HG02885 (cell line): ENCODE results near the gene GDE1.
A peak's percentile ranks its signal among the peaks of the same experiment; 100 is the strongest.
"Not testable (repeated sequence)": the region's sequence is repeated elsewhere in the genome, so short reads cannot be mapped to it uniquely, and the experiment has no call there.

Experiments
- ATAC-seq: cut with Tn5 transposase; IDR thresholded peaks from one replicate; pipeline ENCODE4 v1.9.1; 2021; ENCODE audit warnings: mild to moderate bottlenecking; ENCODE audit not compliant: unreplicated experiment, poor library complexity

Gene GDE1

GRCh38 chr16:19521471-19522396 is at the start of gene GDE1:
Gene GDE1, minus strand, starts transcription at chr16:19522098. Its CDS starts 134 bp downstream, at chr16:19521964.
- ATAC-seq = peak; percentile 78

GRCh38 chr16:19567560-19567959 is 45.7 kb upstream of the GDE1 start:
- no peak for ATAC-seq

GRCh38 chr16:19566362-19566761 is 44.5 kb upstream of the GDE1 start:
- ATAC-seq = no peak

GRCh38 chr16:19563377-19563776 is 41.5 kb upstream of the GDE1 start:
- ATAC-seq = no peak

- no peak for ATAC-seq
Observed at GRCh38 chr16:19560078-19560477, 38.2 kb upstream of the GDE1 start.

GRCh38 chr16:19559242-19559910 is 37.5 kb upstream of the GDE1 start:
- no peak for ATAC-seq

- ATAC-seq = no peak
Observed at GRCh38 chr16:19555938-19556771, 34.3 kb upstream of the GDE1 start.

GRCh38 chr16:19555186-19555937 is 33.5 kb upstream of the GDE1 start, which contains the start of gene VPS35L:
Gene VPS35L, plus strand, starts transcription at chr16:19555703. Its CDS starts 27 bp downstream, at chr16:19555730.
- peak; percentile 96 for ATAC-seq

GRCh38 chr16:19549673-19550072 is 27.8 kb upstream of the GDE1 start:
- no peak for ATAC-seq

- no peak for ATAC-seq
Observed at GRCh38 chr16:19548144-19548543, 26.2 kb upstream of the GDE1 start.

GRCh38 chr16:19543278-19543996 is 21.5 kb upstream of the GDE1 start:
- not testable (repeated sequence) for ATAC-seq

GRCh38 chr16:19542138-19542821 is 20.4 kb upstream of the GDE1 start:
- no peak for ATAC-seq

- no peak for ATAC-seq
Observed at GRCh38 chr16:19540241-19540970, 18.5 kb upstream of the GDE1 start.

GRCh38 chr16:19532601-19533000 is 10.7 kb upstream of the GDE1 start:
- ATAC-seq = no peak

GRCh38 chr16:19528666-19529065 is 6.8 kb upstream of the GDE1 start:
- ATAC-seq = no peak

GRCh38 chr16:19527161-19527560 is 5.3 kb upstream of the GDE1 start:
- no peak for ATAC-seq

GRCh38 chr16:19525385-19525723 is 3.5 kb upstream of the GDE1 start:
- ATAC-seq = no peak
